H1 (cell line): ENCODE results near the gene ANKFY1. TPM values are rescaled to one million over a fixed set of nuclear protein-coding genes. Genes with fewer than 3 reads are reported as not detected.

Experiments
- CTCF ChIA-PET: fragments of 300-600 bp; sonication (Branson Sonifier 250); formaldehyde crosslinking; loops from one replicate; lab custom pipeline; 2021; ENCODE audit not compliant: partially characterized antibody; lab: Charles Lee
- POLR2A ChIA-PET: fragments of 300-600 bp; sonication (Branson Sonifier 250); formaldehyde crosslinking; loops from one replicate; lab custom pipeline; 2021; ENCODE audit warnings: inconsistent platforms; ENCODE audit not compliant: partially characterized antibody; lab: Charles Lee
- DNase-seq, 2 experiments: peaks; one replicate each; pipeline versions ENCODE4 v3.0.0 to v3.0.0-alpha.2; 2010 to 2022; ENCODE audit warnings: low spot score in 2 of 2, low read depth in 1 of 2, mixed read lengths in 1 of 2
- FAIRE-seq: peaks from 2 replicates; lab custom pipeline; 2011; peaks lifted over from hg19 to GRCh38; lab: Jason Lieb, UNC
- H2AFZ ChIP-seq: 2 replicates; pipeline ENCODE4 v1.8.1; 2012; ENCODE audit warnings: low read length, inconsistent platforms
- H2AK5ac ChIP-seq: 2 replicates; pipeline ENCODE4 v1.6.1; 2013; ENCODE audit warnings: low read depth, low read length
- H2BK120ac ChIP-seq: replicated peaks from 2 replicates; pipeline ENCODE3; 2013; ENCODE audit warnings: low read depth, low read length, inconsistent platforms
- H2BK12ac ChIP-seq: 2 replicates; pipeline ENCODE4 v1.6.1; 2013; ENCODE audit warnings: low read depth, low read length
- H2BK15ac ChIP-seq: 2 replicates; pipeline ENCODE4 v1.6.1; 2013; ENCODE audit warnings: low read length
- H2BK20ac ChIP-seq: 2 replicates; pipeline ENCODE4 v1.6.1; 2013; ENCODE audit warnings: low read length
- H2BK5ac ChIP-seq: 2 replicates; pipeline ENCODE4 v1.6.1; 2013; ENCODE audit warnings: low read depth, low read length
- H3K14ac ChIP-seq: 2 replicates; pipeline ENCODE4 v1.6.1; 2013; ENCODE audit warnings: inconsistent platforms; ENCODE audit not compliant: insufficient read length
- H3K18ac ChIP-seq: 2 replicates; pipeline ENCODE4 v1.6.1; 2013; ENCODE audit warnings: low read length; ENCODE audit errors: extremely low read depth
- H3K23ac ChIP-seq: 2 replicates; pipeline ENCODE4 v1.6.1; 2013; ENCODE audit warnings: inconsistent platforms; ENCODE audit not compliant: insufficient read length
- H3K23me2 ChIP-seq: 2 replicates; pipeline ENCODE4 v1.6.1; 2013; ENCODE audit warnings: low read depth, low read length
- H3K27ac ChIP-seq: 2 replicates; pipeline ENCODE4 v1.6.1; 2011; ENCODE audit warnings: low read depth, low read length, inconsistent platforms
- H3K27me3 ChIP-seq, 4 experiments: replicated peaks in 1 of 4; 1 replicate in 1 of 4; 2 replicates in 3 of 4; pipeline versions ENCODE4 v1.6.1 to v1.8.1; 2011 to 2013; ENCODE audit warnings: low read length in 3 of 4, mild to moderate bottlenecking in 3 of 4, inconsistent platforms in 2 of 4, mixed read lengths in 2 of 4, moderate library complexity in 1 of 4; ENCODE audit not compliant: control insufficient read depth in 3 of 4, insufficient read depth in 3 of 4; ENCODE audit errors: extremely low read depth in 1 of 4
- H3K36me3 ChIP-seq, 4 experiments: 2 replicates each; pipeline versions ENCODE4 v1.6.1 to v1.8.1; 2011 to 2013; ENCODE audit warnings: mild to moderate bottlenecking in 4 of 4, low read length in 3 of 4, moderate library complexity in 2 of 4, control low read depth in 1 of 4, inconsistent platforms in 1 of 4; ENCODE audit not compliant: insufficient read depth in 4 of 4, control insufficient read depth in 2 of 4
- H3K4ac ChIP-seq: replicated peaks from 2 replicates; pipeline ENCODE3; 2013; ENCODE audit warnings: low read length, low read depth, mixed read lengths, inconsistent platforms; ENCODE audit not compliant: insufficient read length
- H3K4me1 ChIP-seq, 4 experiments: replicated peaks in 1 of 4; 1 replicate in 1 of 4; 2 replicates in 3 of 4; pipeline versions ENCODE4 v1.6.1 to v1.8.1; 2011 to 2013; ENCODE audit warnings: low read length in 3 of 4, inconsistent platforms in 2 of 4, mixed read lengths in 1 of 4; ENCODE audit not compliant: insufficient read depth in 4 of 4, control insufficient read depth in 3 of 4
- H3K4me2 ChIP-seq, 2 experiments: 2 replicates each; pipeline versions ENCODE4 v1.6.1 to v1.8.1; 2011 to 2013; ENCODE audit warnings: low read depth in 2 of 2, low read length in 2 of 2, control low read depth in 1 of 2, inconsistent platforms in 1 of 2, mild to moderate bottlenecking in 1 of 2; ENCODE audit not compliant: insufficient read depth in 1 of 2
- H3K4me3 ChIP-seq, 4 experiments: fragments of 200-600, 300-600 bp in 1 of 4; sonication (generic), shearing (Covaris generic), sonication (Bioruptor Twin) in 1 of 4; 2 replicates each; pipeline versions ENCODE4 v1.5.1 to v1.8.1; 2011 to 2016; ENCODE audit warnings: low read length in 4 of 4, low read depth in 3 of 4, control low read depth in 2 of 4, inconsistent platforms in 2 of 4, mild to moderate bottlenecking in 2 of 4, mixed read lengths in 1 of 4, moderate library complexity in 1 of 4; ENCODE audit not compliant: insufficient read depth in 2 of 4; ENCODE audit errors: extremely low read depth in 1 of 4
- H3K56ac ChIP-seq: replicated peaks from 2 replicates; pipeline ENCODE3; 2013; ENCODE audit warnings: low read depth, mild to moderate bottlenecking, mixed read lengths, low read length, inconsistent platforms; ENCODE audit not compliant: insufficient read length
- H3K79me1 ChIP-seq: 2 replicates; pipeline ENCODE4 v1.6.1; 2013; ENCODE audit warnings: low read depth, low read length, control low read depth
- H3K79me2 ChIP-seq, 2 experiments: 2 replicates each; pipeline versions ENCODE4 v1.6.1 to v1.8.1; 2012 to 2013; ENCODE audit warnings: low read length in 2 of 2, mild to moderate bottlenecking in 2 of 2, inconsistent platforms in 1 of 2; ENCODE audit not compliant: insufficient read depth in 2 of 2, control insufficient read depth in 1 of 2
- H3K9ac ChIP-seq, 4 experiments: replicated peaks in 1 of 4; 1 replicate in 1 of 4; 2 replicates in 3 of 4; pipeline versions ENCODE4 v1.6.1 to v1.8.1; 2011 to 2013; ENCODE audit warnings: low read depth in 3 of 4, low read length in 3 of 4, control low read depth in 2 of 4, mild to moderate bottlenecking in 2 of 4, moderate library complexity in 2 of 4, inconsistent platforms in 1 of 4; ENCODE audit errors: extremely low read depth in 1 of 4
- H3K9me3 ChIP-seq, 2 experiments: 2 replicates each; pipeline versions ENCODE4 v1.6.1 to v1.8.1; 2012 to 2013; ENCODE audit warnings: mild to moderate bottlenecking in 2 of 2, moderate library complexity in 2 of 2, control low read depth in 1 of 2, inconsistent platforms in 1 of 2, low read depth in 1 of 2, low read length in 1 of 2, mixed read lengths in 1 of 2; ENCODE audit not compliant: insufficient read depth in 2 of 2
- H4K20me1 ChIP-seq, 2 experiments: replicated peaks in 1 of 2; 2 replicates each; pipeline versions ENCODE3 to v1.8.1; 2011 to 2013; ENCODE audit warnings: inconsistent platforms in 2 of 2, low read length in 2 of 2, mild to moderate bottlenecking in 1 of 2; ENCODE audit not compliant: insufficient read depth in 2 of 2, control insufficient read depth in 1 of 2
- H4K5ac ChIP-seq: 2 replicates; pipeline ENCODE4 v1.6.1; 2013; ENCODE audit warnings: low read length, low read depth, mixed read lengths, inconsistent platforms; ENCODE audit not compliant: insufficient read length
- H4K8ac ChIP-seq: 2 replicates; pipeline ENCODE4 v1.8.0; 2013; ENCODE audit warnings: mild to moderate bottlenecking, moderate library complexity, low read length, inconsistent platforms; ENCODE audit not compliant: insufficient read depth; ENCODE audit errors: extremely low read depth
- H4K91ac ChIP-seq: replicated peaks from 2 replicates; pipeline ENCODE3; 2013; ENCODE audit warnings: low read length, mixed read lengths, inconsistent platforms; ENCODE audit not compliant: insufficient read length
- CHD2 ChIP-seq: IDR thresholded peaks from 2 replicates; pipeline ENCODE4 v1.6.1; 2012; ENCODE audit warnings: low read length, improper control_type of control experiment
- CTCF ChIP-seq, 3 experiments: IDR thresholded peaks; 1 replicate in 2 of 3; 2 replicates in 1 of 3; pipeline versions ENCODE4 v1.5.1 to v1.6.1; 2011; ENCODE audit warnings: low read length in 3 of 3, mild to moderate bottlenecking in 3 of 3, inconsistent platforms in 2 of 3, low read depth in 1 of 3, moderate library complexity in 1 of 3; ENCODE audit not compliant: insufficient read depth in 1 of 3; ENCODE audit errors: control extremely low read depth in 1 of 3
- PHF8 ChIP-seq: fragments of 200-600 bp; sonication (generic); conservative IDR thresholded peaks from 2 replicates; pipeline ENCODE4 v1.7.1; 2012; ENCODE audit warnings: low read depth, mild to moderate bottlenecking, inconsistent platforms, low read length, moderate library complexity
- SRF ChIP-seq: IDR thresholded peaks from 2 replicates; pipeline ENCODE4 v1.6.1; 2011; ENCODE audit warnings: mild to moderate bottlenecking, low read depth, low read length, moderate library complexity
- WGBS, 2 experiments: shearing (Covaris generic) in 1 of 2; methylation state at CpG; one replicate each; pipeline versions ENCODE4 v1.1.6 to v1.1.7; 2013 to 2015; ENCODE audit warnings: low lambda C conversion rate in 2 of 2, mixed read lengths in 2 of 2, inconsistent platforms in 1 of 2, low coverage in 1 of 2, missing lambda C conversion rate in 1 of 2; ENCODE audit not compliant: insufficient replicate concordance in 2 of 2, insufficient coverage in 1 of 2, insufficient read length in 1 of 2; ENCODE audit errors: extremely low coverage in 1 of 2, missing lambda C conversion rate in 1 of 2; 5-methylcytosine and 5-hydroxymethylcytosine counted together
- polyA plus RNA-seq, 7 experiments: library from polyadenylated mRNA; depleted of rRNA in 3 of 7; stranded (reverse) in 5 of 7; unstranded in 2 of 7; fragments of >200 nt in 5 of 7; fragments of 200-250 nt in 2 of 7; gene quantifications; 1 replicate in 5 of 7; 2 replicates in 1 of 7; 4 replicates in 1 of 7; pipeline versions ENCODE4 v1.2.1 to v1.2.3, GENCODE V29; 2011 to 2013; ENCODE audit warnings: missing spikeins in 2 of 7, mixed read lengths in 2 of 7
- total RNA-seq: library from RNA; stranded (reverse); fragmentation: NEBNext Ultra II Directional; extraction: Animal tissue kit (Norgen Biotek cat#: 25700); gene quantifications from 2 replicates; pipeline ENCODE4 v1.2.1, GENCODE V29; 2021

ANKFY1 gene
- total and polyA plus RNA-seq, 2 of the 8 experiments (the other 6 are each of a cell fraction or from before 2014, with no cell fraction given): 28.3 to 45.3 TPM

- Histone ChIP-seq H3K4ac (no peak overlapping the region), H3K9me3 (no peaks in the 10 kb centered on the region), H2BK5ac (no peak overlapping the region), H2BK12ac (no peak overlapping the region), H3K9ac (no peak overlapping the region), H3K14ac (no peak overlapping the region), H3K23ac (no peak overlapping the region), H2BK120ac (no peak overlapping the region), H4K91ac (no peak overlapping the region), H3K79me2 (no peaks in the 10 kb centered on the region), H2AFZ (no peak overlapping the region), H3K4me2 (no peak overlapping the region), H3K23me2 (no peaks in the 10 kb centered on the region), H2BK20ac (no peak overlapping the region), H3K36me3 (no peaks in the 10 kb centered on the region), H2AK5ac (no peak overlapping the region), H4K20me1 (peaks cover 0 to under 1% of the 10 kb centered on the region in 2 experiments), H3K4me3 (no peak overlapping the region), H3K18ac (no peak overlapping the region), H2BK15ac (no peak overlapping the region), H3K56ac (no peak overlapping the region), H3K27me3 (no peaks in the 10 kb centered on the region; a peak in 1 of 7 replicates), H4K5ac (no peak overlapping the region), H4K8ac (no peak overlapping the region), H3K27ac (no peak overlapping the region), H3K79me1 (no peaks in the 10 kb centered on the region), H3K4me1 (peaks cover 0 to 6% (median 2%) of the 10 kb centered on the region in 4 experiments; a peak in 4 of 7 replicates)
- POLR2A ChIA-PET: interaction anchor here (1.0 to 12.0 kb wide), 2 partner anchors 12 to 58 kb away, joined by 3 to 117 read pairs; partner anchors contain the start of genes CYB5D2 and ZZEF1
- WGBS, 2 experiments: 92% methylated on average over 12 of the region's 12 CpGs; no CpG with 5 or more reads in 1 of the 2 experiments
- FAIRE-seq (no peak), DNase-seq (no peak)
- TF ChIP-seq PHF8: no peak
- TF ChIP-seq CHD2: no peak
- TF ChIP-seq CTCF (IDR thresholded peaks at IDR 0.05; ENCODE audit: control extremely low read depth in 1 of 3, insufficient read depth in 1 of 3, low read depth in 1 of 3, low read length in 3 of 3): no peak
- no peak for TF ChIP-seq SRF
- CTCF ChIA-PET: interaction anchor here (0.6 to 2.6 kb wide), 14 partner anchors 8 to 257 kb away, joined by 3 to 17 read pairs (median 8); no protein-coding TSS in a partner anchor
Measured at GRCh38 chr17:4157618-4158333, 106.0 kb downstream of the ANKFY1 start.
